ENCODE data around the gene HIGD2A. TPM values are rescaled to one million over a fixed set of nuclear protein-coding genes. Genes with fewer than 3 reads are reported as not detected.

The HIGD2A gene
- total RNA-seq, 1 donor from 2014 or later, result 118 TPM

DNA sequence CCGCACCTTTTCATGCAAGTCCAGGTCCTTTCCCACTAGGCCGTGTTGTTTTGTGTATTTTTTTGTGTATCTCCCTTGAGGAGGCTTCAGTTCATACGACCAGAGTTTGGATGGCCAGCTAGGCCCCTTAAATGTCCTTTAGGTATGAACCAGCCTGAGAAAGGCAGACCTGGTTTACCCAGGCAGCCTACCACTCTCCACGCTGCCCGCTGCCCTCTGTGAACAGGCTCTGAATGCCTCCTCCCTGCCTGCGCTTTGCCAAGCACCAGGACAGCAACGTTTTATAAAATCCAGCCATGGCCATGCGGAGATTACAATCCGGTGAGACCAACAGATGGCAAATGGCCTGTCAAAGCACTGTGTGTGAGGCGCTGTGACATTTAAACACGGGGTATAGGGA, 28.4 kb downstream of the HIGD2A start:
- peak overlapping the region; percentile 47 for H3K4me3 ChIP-seq (ENCODE audit: low read depth, low read length)
- DNase-seq (ENCODE audit: low read depth), result no peak
- TF ChIP-seq, protein P1, sequence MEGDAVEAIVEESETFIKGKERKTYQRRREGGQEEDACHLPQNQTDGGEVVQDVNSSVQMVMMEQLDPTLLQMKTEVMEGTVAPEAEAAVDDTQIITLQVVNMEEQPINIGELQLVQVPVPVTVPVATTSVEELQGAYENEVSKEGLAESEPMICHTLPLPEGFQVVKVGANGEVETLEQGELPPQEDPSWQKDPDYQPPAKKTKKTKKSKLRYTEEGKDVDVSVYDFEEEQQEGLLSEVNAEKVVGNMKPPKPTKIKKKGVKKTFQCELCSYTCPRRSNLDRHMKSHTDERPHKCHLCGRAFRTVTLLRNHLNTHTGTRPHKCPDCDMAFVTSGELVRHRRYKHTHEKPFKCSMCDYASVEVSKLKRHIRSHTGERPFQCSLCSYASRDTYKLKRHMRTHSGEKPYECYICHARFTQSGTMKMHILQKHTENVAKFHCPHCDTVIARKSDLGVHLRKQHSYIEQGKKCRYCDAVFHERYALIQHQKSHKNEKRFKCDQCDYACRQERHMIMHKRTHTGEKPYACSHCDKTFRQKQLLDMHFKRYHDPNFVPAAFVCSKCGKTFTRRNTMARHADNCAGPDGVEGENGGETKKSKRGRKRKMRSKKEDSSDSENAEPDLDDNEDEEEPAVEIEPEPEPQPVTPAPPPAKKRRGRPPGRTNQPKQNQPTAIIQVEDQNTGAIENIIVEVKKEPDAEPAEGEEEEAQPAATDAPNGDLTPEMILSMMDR (conservative IDR thresholded peaks at IDR 0.05; ENCODE audit: low read depth, low read length), result no peak

DNA sequence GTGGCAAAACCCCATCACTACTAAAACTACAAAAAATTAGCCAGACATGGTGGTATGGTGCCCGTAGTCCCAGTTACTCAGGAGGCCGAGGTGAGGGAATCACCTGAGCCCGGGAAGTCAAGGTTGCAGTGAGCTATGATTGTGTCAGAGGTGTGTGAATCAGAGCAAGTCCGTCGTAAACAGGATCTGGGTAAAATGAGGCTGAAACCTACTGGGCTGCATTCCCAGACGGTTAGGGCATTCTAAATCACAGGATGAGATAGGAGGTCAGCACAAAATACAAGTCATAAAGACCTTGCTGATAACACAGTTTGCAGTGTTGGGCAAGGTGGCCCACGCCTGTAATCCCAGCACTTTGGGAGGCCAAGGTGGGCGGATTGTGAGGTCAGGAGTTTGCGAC, 29.7 kb downstream of the HIGD2A start:
- no peak overlapping the region for H3K4me3 ChIP-seq (ENCODE audit: low read depth, low read length)
- DNase-seq (ENCODE audit: low read depth), result no peak
- TF ChIP-seq, protein P1 (conservative IDR thresholded peaks at IDR 0.05; ENCODE audit: low read depth, low read length), result no peak

DNA sequence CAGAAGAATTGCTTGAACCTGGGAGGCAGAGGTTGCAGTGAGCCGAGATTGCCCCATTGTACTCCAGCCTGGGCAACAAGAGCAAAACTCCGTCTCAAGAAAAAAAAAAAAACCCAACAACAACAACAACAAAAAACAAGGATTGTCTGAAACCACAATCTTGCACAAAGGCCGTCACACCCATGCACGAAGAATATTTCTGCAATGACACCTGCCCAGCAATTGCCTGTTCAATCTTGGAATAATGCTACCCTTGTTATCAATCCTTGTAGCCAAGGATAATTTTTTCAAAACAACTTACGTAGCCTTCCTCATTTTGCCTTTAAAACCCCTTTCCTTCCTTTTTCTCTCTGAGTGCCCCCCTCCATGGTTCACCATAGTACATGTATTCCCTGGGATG, 31.5 kb downstream of the HIGD2A start:
- TF ChIP-seq, protein P1 (conservative IDR thresholded peaks at IDR 0.05; ENCODE audit: low read depth, low read length), result no peak

DNA sequence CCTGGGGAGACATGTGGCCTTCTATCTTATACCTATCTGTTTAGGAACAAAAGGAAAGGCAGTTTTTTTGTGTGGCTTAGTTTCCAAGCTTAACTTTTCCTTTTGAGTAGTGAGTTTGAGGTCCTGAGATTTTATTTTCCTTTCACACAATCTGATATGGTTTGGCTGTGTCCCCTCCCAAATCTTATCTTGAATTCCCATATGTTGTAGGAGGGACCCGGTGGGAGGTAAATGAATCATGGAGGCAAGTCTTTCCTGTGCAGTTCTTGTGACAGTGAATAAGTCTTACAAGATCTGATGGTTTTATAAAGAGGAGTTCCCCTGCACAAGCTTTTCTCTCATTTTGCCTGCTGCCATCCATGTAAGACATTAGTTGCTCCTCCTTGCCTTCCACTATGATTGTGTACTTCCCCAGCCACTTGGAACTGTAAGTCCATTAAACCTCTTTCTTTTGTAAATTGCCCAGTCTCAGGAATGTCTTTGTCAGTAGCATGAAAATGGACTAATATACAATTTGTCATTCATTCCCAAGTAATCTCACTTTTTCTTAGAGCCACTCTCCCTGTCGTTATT, 32.5 kb downstream of the HIGD2A start:
- DNase-seq (ENCODE audit: low read depth), result no peak
- no peak overlapping the region for H3K4me3 ChIP-seq (ENCODE audit: low read depth, low read length)
- TF ChIP-seq, protein P1 (conservative IDR thresholded peaks at IDR 0.05; ENCODE audit: low read depth, low read length), result no peak

More for the DNA sequence above, 31.5 kb downstream of the HIGD2A start:
- DNase-seq (ENCODE audit: low read depth), result no peak
- no peak overlapping the region for H3K4me3 ChIP-seq (ENCODE audit: low read depth, low read length)

DNA sequence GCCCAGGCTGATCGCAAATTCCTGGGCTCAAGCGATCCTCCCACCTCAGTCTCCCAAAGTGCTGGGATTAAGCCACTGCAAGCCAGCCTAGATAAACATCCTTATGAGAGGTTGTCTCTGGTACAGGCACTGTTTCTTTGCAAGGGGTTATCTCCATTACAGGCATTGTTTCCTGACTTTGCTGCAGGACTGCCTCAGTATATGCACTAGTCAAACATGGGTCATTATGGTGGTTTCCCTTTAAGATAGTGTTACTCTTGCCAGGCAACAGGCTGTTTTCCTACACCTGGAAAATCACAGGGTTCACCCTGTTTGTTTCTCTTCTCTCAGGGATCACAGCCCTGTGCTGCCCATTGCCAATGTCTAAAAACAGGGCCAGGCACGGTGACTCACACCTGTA, 35.6 kb downstream of the HIGD2A start:
- TF ChIP-seq, protein P1 (conservative IDR thresholded peaks at IDR 0.05; ENCODE audit: low read depth, low read length), result no peak
- H3K4me3 ChIP-seq (ENCODE audit: low read depth, low read length), result no peak overlapping the region

DNA sequence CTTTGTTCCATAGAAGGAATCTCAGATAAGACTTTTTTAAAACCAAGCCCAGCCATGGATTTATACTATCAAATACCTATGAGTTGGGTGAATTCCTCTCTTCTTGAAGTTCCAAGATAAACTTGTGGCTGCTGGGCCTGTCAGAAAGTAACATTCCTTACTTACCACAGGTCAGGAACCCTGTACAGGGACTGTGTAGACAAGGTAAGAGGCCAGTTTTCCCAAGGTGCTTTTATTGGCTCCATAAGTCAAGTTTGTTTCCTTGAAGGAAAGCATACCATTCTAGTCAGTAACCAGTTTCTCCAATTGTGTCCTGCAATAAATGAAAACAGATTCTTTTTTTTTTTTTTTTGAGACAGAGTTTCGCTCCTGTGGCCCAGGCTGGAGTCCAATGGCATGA, 36.6 kb downstream of the HIGD2A start:
- no peak for DNase-seq (ENCODE audit: low read depth)
- TF ChIP-seq, protein P1 (conservative IDR thresholded peaks at IDR 0.05; ENCODE audit: low read depth, low read length), result no peak
- no peak overlapping the region for H3K4me3 ChIP-seq (ENCODE audit: low read depth, low read length)

More for the DNA sequence above, 35.6 kb downstream of the HIGD2A start:
- no peak for DNase-seq (ENCODE audit: low read depth)

DNA sequence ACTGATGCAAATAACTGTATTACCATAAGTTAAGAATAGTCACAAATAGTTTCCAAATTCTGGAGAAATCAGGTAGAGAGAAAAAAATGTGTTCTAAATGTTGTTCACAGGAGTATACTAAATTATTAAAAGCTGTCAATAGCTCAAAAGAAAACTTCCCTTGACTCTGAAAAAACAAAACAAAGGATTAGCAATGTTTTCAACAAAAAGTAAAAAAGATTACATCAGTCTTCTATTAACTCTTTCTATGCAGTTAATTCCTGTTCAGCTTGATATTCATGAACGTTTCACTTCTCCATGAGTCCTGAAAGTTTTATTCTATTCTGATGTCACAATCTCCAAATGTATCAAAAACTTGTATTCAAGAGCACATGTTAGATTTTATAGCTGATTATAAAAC, 37.2 kb downstream of the HIGD2A start:
- H3K4me3 ChIP-seq (ENCODE audit: low read depth, low read length), result no peak overlapping the region
- no peak for DNase-seq (ENCODE audit: low read depth)
- TF ChIP-seq, protein P1 (conservative IDR thresholded peaks at IDR 0.05; ENCODE audit: low read depth, low read length), result no peak
